IPS-11a (cell line): ENCODE measurements around the gene ZNF581.

ENCODE experiments used
- H3K4me3 ChIP-seq: one replicate; pipeline ENCODE4 v1.5.1; 2013; ENCODE audit warnings: low read depth, low read length, control low read depth

Gene ZNF581

DNA sequence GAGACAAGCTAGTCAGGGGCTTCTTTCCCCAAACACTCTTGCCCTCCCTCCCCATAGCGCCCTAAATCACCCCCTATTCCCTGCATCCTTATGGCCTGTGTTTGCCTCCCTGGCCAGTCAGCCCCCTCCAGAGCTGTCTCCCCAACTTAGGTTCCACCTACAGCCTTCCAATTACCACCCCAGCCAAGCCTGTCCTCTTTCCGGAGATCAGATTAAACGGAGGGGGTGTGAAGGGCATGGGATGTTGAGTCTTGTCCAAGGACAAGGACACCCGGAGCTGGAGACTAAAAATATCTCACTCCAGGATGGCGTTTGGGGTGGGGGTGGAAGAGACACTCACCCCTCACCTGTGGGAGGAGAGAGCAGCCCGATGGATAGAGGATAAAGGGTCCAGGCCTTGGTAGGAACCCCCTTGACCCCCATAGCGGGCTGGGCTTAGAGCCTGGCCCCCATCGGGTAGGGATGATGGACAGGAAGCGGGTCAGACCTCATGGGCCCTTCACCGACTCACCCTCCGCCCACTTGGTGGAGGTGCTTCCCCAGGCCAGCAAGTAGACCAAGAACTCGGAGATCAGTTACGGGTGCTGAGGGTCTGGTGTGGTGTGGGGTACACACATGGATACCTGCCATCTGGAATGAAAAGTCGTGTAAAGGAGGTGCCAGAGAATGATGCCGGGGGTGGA, 32.0 kb upstream of the ZNF581 start:
- H3K4me3 ChIP-seq, result no peak overlapping the region

DNA sequence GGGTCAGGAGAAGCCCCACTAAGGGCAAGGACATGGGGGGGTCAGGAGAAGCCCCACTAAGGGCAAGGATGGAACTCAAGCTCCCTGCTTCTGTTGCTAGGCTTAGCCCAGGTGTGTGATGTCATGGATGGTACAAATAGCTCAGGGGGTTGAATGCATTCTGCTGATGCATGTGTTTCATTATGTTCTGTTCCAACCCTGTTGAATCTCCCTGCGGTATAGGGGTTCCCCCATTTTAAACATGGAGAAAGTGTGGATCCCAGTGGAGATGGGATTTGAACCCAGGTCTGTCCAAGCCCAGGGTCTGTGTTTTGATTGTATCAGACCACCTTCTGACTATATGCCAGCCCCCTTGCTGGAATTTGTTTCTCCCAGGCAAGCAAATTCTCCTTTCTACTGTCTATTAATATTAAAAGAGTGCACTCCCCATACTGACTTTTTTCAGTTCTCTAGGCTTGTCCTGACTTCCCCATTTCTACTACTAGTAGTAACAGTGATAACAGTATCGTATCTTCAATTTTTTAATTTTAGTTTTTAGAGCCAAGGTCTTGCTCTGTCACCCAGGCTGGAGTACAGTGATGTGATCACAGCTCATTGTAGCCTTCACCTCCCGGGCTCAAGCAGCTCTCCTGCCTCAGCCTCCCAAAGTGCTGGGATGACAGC, 31.3 kb upstream of the ZNF581 start:
- H3K4me3 ChIP-seq, result no peak overlapping the region

- H3K4me3 ChIP-seq, result no peak overlapping the region
Observed at GRCh38 chr19:55613396-55613795, 30.1 kb upstream of the ZNF581 start.

- H3K4me3 ChIP-seq, result no peak overlapping the region
Observed at GRCh38 chr19:55613930-55614710, 29.3 kb upstream of the ZNF581 start.

GRCh38 chr19:55614711-55615542, 28.5 kb upstream of the ZNF581 start:
- no peak overlapping the region for H3K4me3 ChIP-seq

GRCh38 chr19:55615543-55616394, 27.7 kb upstream of the ZNF581 start:
- no peak overlapping the region for H3K4me3 ChIP-seq

DNA sequence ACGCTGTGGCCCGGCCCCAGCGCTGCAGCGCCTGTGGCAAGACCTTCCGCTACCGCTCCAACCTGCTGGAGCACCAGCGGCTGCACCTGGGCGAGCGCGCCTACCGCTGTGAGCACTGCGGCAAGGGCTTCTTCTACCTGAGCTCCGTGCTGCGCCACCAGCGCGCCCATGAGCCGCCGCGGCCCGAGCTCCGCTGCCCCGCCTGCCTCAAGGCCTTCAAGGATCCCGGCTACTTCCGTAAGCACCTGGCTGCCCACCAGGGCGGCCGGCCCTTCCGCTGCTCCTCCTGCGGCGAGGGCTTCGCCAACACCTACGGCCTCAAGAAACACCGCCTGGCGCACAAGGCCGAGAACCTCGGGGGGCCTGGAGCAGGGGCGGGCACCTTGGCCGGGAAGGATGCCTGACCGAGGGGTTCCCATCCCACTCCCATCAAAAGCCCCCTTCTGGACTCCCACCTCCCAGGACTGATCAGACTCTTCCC, 27.0 kb upstream of the ZNF581 start:
- no peak overlapping the region for H3K4me3 ChIP-seq

DNA sequence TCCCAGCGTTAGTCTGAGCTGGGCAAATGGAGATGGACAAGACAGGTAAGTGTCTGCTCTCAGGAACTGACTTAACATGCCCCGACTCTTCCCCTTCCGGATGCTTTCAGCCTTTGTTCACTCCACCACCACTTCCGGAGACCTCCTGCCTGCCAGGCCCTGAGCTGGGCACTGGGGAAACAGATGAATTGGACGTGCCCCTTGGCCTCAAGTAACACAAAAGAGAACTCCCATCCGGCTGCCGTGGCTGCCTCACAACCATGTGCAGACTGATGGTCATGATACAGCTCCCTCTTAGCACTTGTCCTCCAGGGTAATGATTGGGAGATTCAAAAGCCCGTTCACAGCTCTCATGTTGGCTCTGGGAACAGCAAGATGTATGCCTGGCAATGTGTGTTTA, 26.0 kb upstream of the ZNF581 start:
- H3K4me3 ChIP-seq, result no peak overlapping the region

DNA sequence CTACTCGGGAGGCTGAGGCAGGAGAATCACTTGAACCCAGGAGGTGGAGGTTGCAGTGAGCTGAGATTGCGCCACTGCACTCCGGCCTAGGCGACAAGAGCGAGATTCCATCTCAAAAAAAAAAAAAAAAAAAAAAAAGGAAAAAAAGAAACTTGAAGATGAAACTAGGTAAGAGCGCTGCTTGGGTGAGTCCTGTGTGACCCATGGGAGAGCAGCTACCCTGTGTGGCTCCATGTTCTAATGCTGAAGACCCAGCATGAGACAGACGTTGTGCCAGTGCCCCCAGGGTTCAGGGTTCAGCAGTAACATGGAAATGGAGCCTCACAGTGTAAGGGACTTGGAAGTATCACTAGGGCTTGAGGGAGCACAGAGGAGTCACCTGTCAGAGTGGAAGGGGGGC, 25.0 kb upstream of the ZNF581 start:
- no peak overlapping the region for H3K4me3 ChIP-seq

GRCh38 chr19:55619286-55619685, 24.2 kb upstream of the ZNF581 start:
- H3K4me3 ChIP-seq, result no peak overlapping the region

DNA sequence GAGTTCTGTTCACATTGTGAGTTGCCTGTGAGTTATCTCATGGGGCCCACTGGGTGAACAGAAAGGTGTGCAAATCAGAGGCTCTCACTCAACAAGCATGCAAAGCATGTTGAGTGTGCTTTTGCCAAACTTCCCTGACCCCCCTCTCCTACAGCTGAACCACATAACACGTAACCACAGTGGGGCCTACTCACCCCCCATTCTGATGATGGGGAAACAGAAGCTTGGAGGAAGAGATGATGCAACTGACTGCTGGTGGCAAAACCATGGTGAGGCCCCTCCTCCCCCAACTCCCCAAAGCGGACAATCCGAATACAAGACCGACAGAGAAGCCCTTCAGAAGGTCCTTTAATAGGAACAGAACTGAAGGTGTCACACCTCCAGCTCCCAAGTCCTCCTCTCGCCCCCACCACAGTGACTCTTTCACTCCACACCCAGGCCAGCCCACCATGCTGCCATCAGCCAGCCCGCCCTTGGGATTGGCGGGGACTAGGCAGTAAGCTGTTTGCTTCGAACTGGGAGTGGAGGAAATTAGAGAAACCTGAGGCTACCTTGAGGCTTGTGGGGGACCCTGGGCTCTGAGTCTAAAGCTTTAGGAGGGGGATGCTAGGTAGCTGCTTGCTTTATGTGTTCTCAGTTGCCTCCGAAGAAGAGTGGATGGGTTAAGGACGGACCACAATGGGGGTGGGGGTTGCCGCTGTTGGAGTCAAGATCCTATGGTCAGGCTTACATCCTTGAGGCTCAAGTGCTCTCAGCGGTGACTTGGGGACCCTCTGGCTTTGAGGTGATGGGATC, 22.8 kb upstream of the ZNF581 start:
- no peak overlapping the region for H3K4me3 ChIP-seq

DNA sequence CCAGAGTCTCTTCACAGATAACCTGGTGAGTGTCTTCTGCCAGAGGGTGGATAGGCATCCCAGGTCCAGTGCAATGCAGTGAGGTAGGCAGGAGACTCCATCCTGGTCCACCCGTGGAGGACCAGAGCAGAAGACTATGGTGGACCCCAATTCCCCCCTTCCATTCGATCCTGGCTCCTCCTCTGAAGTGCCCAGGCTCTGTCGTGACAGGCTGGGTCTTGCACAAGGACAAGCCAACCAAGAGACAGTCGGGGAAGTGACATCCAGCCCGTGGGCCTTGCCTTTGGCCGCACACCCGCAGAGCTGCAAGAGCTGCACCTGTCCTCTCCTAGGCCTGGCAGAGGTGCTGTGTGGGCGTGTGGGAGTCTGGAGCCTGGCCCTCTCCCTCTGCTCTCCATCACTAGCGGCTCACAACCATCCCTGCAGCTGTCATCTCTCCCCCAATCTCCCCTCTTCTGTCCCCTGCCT, 22.2 kb upstream of the ZNF581 start:
- no peak overlapping the region for H3K4me3 ChIP-seq

DNA sequence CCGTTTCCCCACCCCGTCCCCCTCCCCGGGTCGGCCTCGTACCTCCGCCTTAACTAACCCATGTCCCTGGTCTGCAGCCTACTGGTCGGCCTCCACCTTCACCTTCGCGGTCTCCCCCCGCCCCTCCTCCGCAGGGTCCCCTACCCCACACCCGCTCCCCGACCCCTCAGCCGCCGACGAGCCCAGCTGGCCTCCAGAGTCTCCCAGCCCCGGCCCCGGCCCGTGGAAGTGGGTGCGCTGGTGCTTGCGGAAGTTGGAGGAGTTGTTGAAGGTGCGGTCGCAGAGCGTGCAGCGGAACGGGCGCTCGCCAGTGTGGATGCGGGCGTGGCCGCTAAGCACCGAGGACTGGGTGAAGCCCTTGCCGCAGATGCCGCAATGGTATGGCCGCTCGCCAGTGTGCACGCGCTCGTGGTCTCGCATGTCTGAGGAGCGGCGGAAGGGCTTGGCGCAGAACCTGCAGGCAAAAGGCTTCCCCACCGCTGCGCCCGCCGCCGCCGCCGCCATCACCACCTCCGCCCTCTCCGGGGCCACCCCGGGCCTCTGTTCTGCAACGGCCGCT, 21.7 kb upstream of the ZNF581 start:
- no peak overlapping the region for H3K4me3 ChIP-seq

- H3K4me3 ChIP-seq, result no peak overlapping the region
Observed at GRCh38 chr19:55622242-55622969, 21.0 kb upstream of the ZNF581 start.

GRCh38 chr19:55623130-55623529, 20.3 kb upstream of the ZNF581 start:
- H3K4me3 ChIP-seq, result no peak overlapping the region

DNA sequence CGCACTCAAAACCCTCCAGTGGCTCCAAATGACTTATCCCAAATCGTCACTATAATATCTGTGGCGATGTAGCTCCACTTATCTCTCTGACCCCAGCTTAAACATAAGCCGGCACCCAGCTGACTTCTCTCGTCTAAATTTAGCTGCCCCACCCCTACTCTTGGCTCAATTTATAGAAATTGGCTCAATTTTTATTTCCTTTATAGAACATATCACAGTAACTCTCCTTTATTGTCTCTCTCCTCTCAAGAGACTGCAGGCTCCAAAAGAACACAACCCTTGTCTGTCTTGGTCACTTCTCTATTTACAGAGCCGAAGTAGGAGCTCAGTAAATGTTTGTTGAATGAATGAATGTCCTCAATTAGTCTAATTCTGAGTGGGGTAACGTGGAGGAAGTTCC, 19.9 kb upstream of the ZNF581 start:
- H3K4me3 ChIP-seq, result peak overlapping the region; percentile 21

GRCh38 chr19:55624109-55625003, 19.1 kb upstream of the ZNF581 start, which contains the start of gene ZNF784:
Gene ZNF784, minus strand, starts transcription at chr19:55624566. Its CDS starts 5 bp downstream, at chr19:55624561.
- H3K4me3 ChIP-seq, result peak within 1 kb of the TSS; percentile 30
